Gastroesophageal sphincter (tissue), 3 donors: ENCODE results near the gene TARS3.

Experiments used
- POLR2A ChIP-seq, 2 donors: fragments of 450-650 bp; IDR thresholded peaks; one replicate each; pipeline ENCODE4 v1.6.1; 2017; ENCODE audit warnings: antibody characterized with exemption in 2 of 2, mild to moderate bottlenecking in 2 of 2, moderate library complexity in 1 of 2
- POLR2AphosphoS5 ChIP-seq: sonication (generic); formaldehyde crosslinking; IDR thresholded peaks from one replicate; pipeline ENCODE4 v1.6.1; 2017; ENCODE audit warnings: antibody characterized with exemption
- TF ChIP-seq, protein P1 (sequence below), 4 experiments: fragments of 200-600 bp in 2 of 4; fragments of 450-650 bp in 2 of 4; sonication (generic) in 1 of 4; IDR thresholded peaks; one replicate each; pipeline ENCODE4 v1.5.1; 2017 to 2019; ENCODE audit warnings: antibody characterized with exemption in 4 of 4, mild to moderate bottlenecking in 2 of 4, moderate library complexity in 2 of 4

DNA sequence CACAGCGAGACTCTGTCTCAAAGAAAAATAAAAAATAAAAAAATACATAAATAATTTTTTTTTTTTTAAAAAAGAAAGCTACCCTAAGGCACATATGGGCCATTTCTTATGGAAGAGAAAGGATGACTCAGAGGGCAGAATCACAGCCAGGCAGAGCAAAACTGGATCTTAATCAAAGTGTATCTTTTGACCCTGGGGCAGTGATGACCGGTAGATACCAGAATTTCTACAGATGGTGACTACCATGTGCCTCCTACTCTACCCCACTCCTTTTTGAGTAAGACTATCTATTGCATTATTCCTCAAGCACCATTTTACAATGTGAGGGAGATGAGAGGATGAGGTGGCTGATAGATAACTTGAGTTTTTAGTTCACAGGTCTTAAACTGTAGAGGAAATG, 26.0 kb downstream of the TARS3 start:
- TF ChIP-seq, protein P1, sequence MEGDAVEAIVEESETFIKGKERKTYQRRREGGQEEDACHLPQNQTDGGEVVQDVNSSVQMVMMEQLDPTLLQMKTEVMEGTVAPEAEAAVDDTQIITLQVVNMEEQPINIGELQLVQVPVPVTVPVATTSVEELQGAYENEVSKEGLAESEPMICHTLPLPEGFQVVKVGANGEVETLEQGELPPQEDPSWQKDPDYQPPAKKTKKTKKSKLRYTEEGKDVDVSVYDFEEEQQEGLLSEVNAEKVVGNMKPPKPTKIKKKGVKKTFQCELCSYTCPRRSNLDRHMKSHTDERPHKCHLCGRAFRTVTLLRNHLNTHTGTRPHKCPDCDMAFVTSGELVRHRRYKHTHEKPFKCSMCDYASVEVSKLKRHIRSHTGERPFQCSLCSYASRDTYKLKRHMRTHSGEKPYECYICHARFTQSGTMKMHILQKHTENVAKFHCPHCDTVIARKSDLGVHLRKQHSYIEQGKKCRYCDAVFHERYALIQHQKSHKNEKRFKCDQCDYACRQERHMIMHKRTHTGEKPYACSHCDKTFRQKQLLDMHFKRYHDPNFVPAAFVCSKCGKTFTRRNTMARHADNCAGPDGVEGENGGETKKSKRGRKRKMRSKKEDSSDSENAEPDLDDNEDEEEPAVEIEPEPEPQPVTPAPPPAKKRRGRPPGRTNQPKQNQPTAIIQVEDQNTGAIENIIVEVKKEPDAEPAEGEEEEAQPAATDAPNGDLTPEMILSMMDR (IDR thresholded peaks at IDR 0.05) = no peak
- no peak for TF ChIP-seq POLR2A (IDR thresholded peaks at IDR 0.05)
- no peak for TF ChIP-seq POLR2AphosphoS5
